ENCODE measurements around the gene COL6A5.

Gene COL6A5

GRCh38 chr3:130504701-130505100 is 159.2 kb downstream of the COL6A5 start:
- TF ChIP-seq SPI1 (IDR thresholded peaks at IDR 0.05; ENCODE audit: borderline replicate concordance, low read depth), result no peak
- TF ChIP-seq GABPA (IDR thresholded peaks at IDR 0.05; ENCODE audit: low read depth), result no peak
- TF ChIP-seq CTCF (IDR thresholded peaks at IDR 0.05; ENCODE audit: insufficient read depth, low read length), result no peak
- TF ChIP-seq POLR2AphosphoS5 (IDR thresholded peaks at IDR 0.05; ENCODE audit: low read depth), result no peak
- H3K27me3 ChIP-seq (ENCODE audit: insufficient read depth, poor library complexity, severe bottlenecking), result peaks cover 3% of the 10 kb centered on the region
- no peak overlapping the region for H3K27ac ChIP-seq (replicated peaks)
- DNase-seq (ENCODE audit: low read depth in 1 of 2, low spot score in 1 of 2), result no peak
- no peak overlapping the region for H3K4me3 ChIP-seq (replicated peaks; ENCODE audit: insufficient read depth, low read length)

- H3K27me3 ChIP-seq (ENCODE audit: insufficient read depth, poor library complexity, severe bottlenecking), result peaks cover 3% of the 10 kb centered on the region
These were observed 160.6 kb downstream of the COL6A5 start for GRCh38 chr3:130506031-130506430.

GRCh38 chr3:130507746-130508145 is 162.3 kb downstream of the COL6A5 start:
- H3K27ac ChIP-seq (replicated peaks), result no peak overlapping the region
- H3K27me3 ChIP-seq (ENCODE audit: insufficient read depth, poor library complexity, severe bottlenecking), result peaks cover 3% of the 10 kb centered on the region
- H3K4me3 ChIP-seq (replicated peaks; ENCODE audit: insufficient read depth, low read length), result no peak overlapping the region
- TF ChIP-seq GABPA (IDR thresholded peaks at IDR 0.05; ENCODE audit: low read depth) (no peak), POLR2AphosphoS5 (IDR thresholded peaks at IDR 0.05; ENCODE audit: low read depth) (no peak), CTCF (IDR thresholded peaks at IDR 0.05; ENCODE audit: insufficient read depth, low read length) (no peak)
- no peak for DNase-seq (ENCODE audit: low read depth in 1 of 2, low spot score in 1 of 2)

More at GRCh38 chr3:130506031-130506430, 160.6 kb downstream of the COL6A5 start:
- TF ChIP-seq SPI1 (IDR thresholded peaks at IDR 0.05; ENCODE audit: borderline replicate concordance, low read depth) (no peak), CTCF (IDR thresholded peaks at IDR 0.05; ENCODE audit: insufficient read depth, low read length) (no peak), GABPA (IDR thresholded peaks at IDR 0.05; ENCODE audit: low read depth) (no peak), REST (IDR thresholded peaks at IDR 0.05; ENCODE audit: insufficient replicate concordance, low read depth) (no peak), POLR2AphosphoS5 (IDR thresholded peaks at IDR 0.05; ENCODE audit: low read depth) (no peak)
- Histone ChIP-seq H3K27ac (replicated peaks) (no peak overlapping the region), H3K4me3 (replicated peaks; ENCODE audit: insufficient read depth, low read length) (no peak overlapping the region)
- DNase-seq (ENCODE audit: low read depth in 1 of 2, low spot score in 1 of 2), result no peak

GRCh38 chr3:130509008-130509407 is 163.5 kb downstream of the COL6A5 start:
- no peak overlapping the region for H3K4me3 ChIP-seq (replicated peaks; ENCODE audit: insufficient read depth, low read length)
- peaks cover 3% of the 10 kb centered on the region for H3K27me3 ChIP-seq (ENCODE audit: insufficient read depth, poor library complexity, severe bottlenecking)
- no peak for DNase-seq (ENCODE audit: low read depth in 1 of 2, low spot score in 1 of 2)
- no peak overlapping the region for H3K27ac ChIP-seq (replicated peaks)
- TF ChIP-seq POLR2AphosphoS5 (IDR thresholded peaks at IDR 0.05; ENCODE audit: low read depth), result no peak
- TF ChIP-seq SPI1 (IDR thresholded peaks at IDR 0.05; ENCODE audit: borderline replicate concordance, low read depth), result no peak
- no peak for TF ChIP-seq REST (IDR thresholded peaks at IDR 0.05; ENCODE audit: insufficient replicate concordance, low read depth)
- TF ChIP-seq CTCF (IDR thresholded peaks at IDR 0.05; ENCODE audit: insufficient read depth, low read length), result no peak
- TF ChIP-seq GABPA (IDR thresholded peaks at IDR 0.05; ENCODE audit: low read depth), result no peak
